A549 (cell line): Measurements from ENCODE around the gene BCL2L11. TPM values are rescaled to one million over a fixed set of nuclear protein-coding genes. Genes with fewer than 3 reads are reported as not detected.
A peak's percentile ranks its signal among the peaks of the same experiment; 100 is the strongest.

ENCODE experiments used
- ATAC-seq, 2 experiments: fragments of 200-7000 bp in 1 of 2; fragments of >200 bp in 1 of 2; cut with Nextera tagmentation in 1 of 2; cut with Tn5 transposase in 1 of 2; 3 replicates each; pipeline versions ENCODE4 v1.8.0 to v1.9.1; 2018 to 2020; ENCODE audit warnings: mild to moderate bottlenecking in 1 of 2, moderate library complexity in 1 of 2
- CTCF ChIA-PET: fragments of 300-600 bp; sonication (Branson Sonifier 250); formaldehyde crosslinking; extraction: SDS; loops from one replicate; lab custom pipeline; 2021; ENCODE audit warnings: antibody characterized with exemption, inconsistent platforms; lab: Yijun Ruan, JAX
- POLR2A ChIA-PET: fragments of 350-600 bp; formaldehyde crosslinking; extraction: SDS; loops from one replicate; lab custom pipeline; 2021; ENCODE audit warnings: antibody characterized with exemption, inconsistent platforms; lab: Yijun Ruan, JAX
- DNase-seq, 2 experiments: peaks; one replicate each; pipeline versions ENCODE4 v3.0.0 to v3.0.0-alpha.2; 2011 to 2016; ENCODE audit warnings: low read depth in 1 of 2, low spot score in 1 of 2
- FAIRE-seq: peaks from 2 replicates; lab custom pipeline; 2011; peaks lifted over from hg19 to GRCh38; lab: Jason Lieb, UNC
- H3K27ac ChIP-seq, 2 experiments: fragments of >200 bp; sonication (Bioruptor Twin); formaldehyde crosslinking; 3 replicates each; pipeline ENCODE4 v1.5.1; 2016 to 2017
- H3K4me1 ChIP-seq: fragments of >200 bp; sonication (Bioruptor Twin); formaldehyde crosslinking; 3 replicates; pipeline ENCODE4 v1.6.1; 2016
- H3K4me2 ChIP-seq: fragments of >200 bp; sonication (Bioruptor Twin); formaldehyde crosslinking; 3 replicates; pipeline ENCODE4 v1.6.1; 2016
- H3K4me3 ChIP-seq: fragments of >200 bp; sonication (Bioruptor Twin); formaldehyde crosslinking; 3 replicates; pipeline ENCODE4 v1.5.1; 2016
- H3K9me3 ChIP-seq: fragments of >200 bp; sonication (Bioruptor Twin); formaldehyde crosslinking; 3 replicates; pipeline ENCODE4 v1.6.1; 2016
- BHLHE40 ChIP-seq: IDR thresholded peaks from 2 replicates; pipeline ENCODE4 v1.6.1; 2012; ENCODE audit warnings: low read depth, low read length, inconsistent platforms
- CBX2 ChIP-seq: fragments of 200-600 bp; sonication (generic); IDR thresholded peaks from 2 replicates; pipeline ENCODE4 v1.6.1; 2016; ENCODE audit warnings: low read depth, mild to moderate bottlenecking, borderline replicate concordance
- CHD2 ChIP-seq: fragments of 150-350 bp; IDR thresholded peaks from 2 replicates; pipeline ENCODE4 v1.6.1; 2014; ENCODE audit warnings: low read length; ENCODE audit not compliant: partially characterized antibody
- CHD4 ChIP-seq: fragments of 200-600 bp; sonication (generic); IDR thresholded peaks from 2 replicates; pipeline ENCODE4 v1.6.1; 2016; ENCODE audit warnings: antibody characterized with exemption, mild to moderate bottlenecking, borderline replicate concordance
- EHF ChIP-seq: fragments of 250-450 bp; sonication (Bioruptor Pico); IDR thresholded peaks from 2 replicates; pipeline ENCODE4 v1.5.0; 2020; ENCODE audit warnings: mild to moderate bottlenecking
- EHMT2 ChIP-seq: fragments of 200-600 bp; sonication (generic); IDR thresholded peaks from 2 replicates; pipeline ENCODE4 v1.6.1; 2016; ENCODE audit warnings: antibody characterized with exemption, low read depth, mild to moderate bottlenecking, moderate library complexity
- HDAC2 ChIP-seq: fragments of 200-600 bp; sonication (generic); IDR thresholded peaks from 2 replicates; pipeline ENCODE4 v1.6.1; 2016
- HES2 ChIP-seq: fragments of >200 bp; sonication (Bioruptor Twin); formaldehyde crosslinking; IDR thresholded peaks from 2 replicates; pipeline ENCODE4 v1.6.1; 2016
- HOXA7 ChIP-seq: fragments of 250-450 bp; sonication (Bioruptor Pico); IDR thresholded peaks from 2 replicates; pipeline ENCODE4 v1.5.0; 2020; ENCODE audit warnings: mild to moderate bottlenecking, moderate library complexity
- HOXB5 ChIP-seq: fragments of 250-450 bp; sonication (Bioruptor Pico); IDR thresholded peaks from 2 replicates; pipeline ENCODE4 v1.5.0; 2020; ENCODE audit warnings: mild to moderate bottlenecking, moderate library complexity
- KDM5A ChIP-seq: fragments of 200-600 bp; sonication (generic); IDR thresholded peaks from 2 replicates; pipeline ENCODE4 v1.6.1; 2016; ENCODE audit warnings: antibody characterized with exemption, mild to moderate bottlenecking
- MYC ChIP-seq: IDR thresholded peaks from 2 replicates; pipeline ENCODE4 v1.6.1; 2012; ENCODE audit warnings: mild to moderate bottlenecking, inconsistent platforms, low read length, improper control_type of control experiment, borderline replicate concordance
- NFE2L2 ChIP-seq: fragments of 150-350 bp; conservative IDR thresholded peaks from 2 replicates; pipeline ENCODE4 v1.6.1; 2014; ENCODE audit warnings: low read length
- NPAS2 ChIP-seq: fragments of 250-450 bp; sonication (Bioruptor Pico); IDR thresholded peaks from 2 replicates; pipeline ENCODE4 v1.8.0; 2022; ENCODE audit warnings: mild to moderate bottlenecking, moderate library complexity, borderline replicate concordance
- PHF8 ChIP-seq: fragments of 200-600 bp; sonication (generic); IDR thresholded peaks from 2 replicates; pipeline ENCODE4 v1.6.1; 2016; ENCODE audit warnings: low read depth, mild to moderate bottlenecking, antibody characterized with exemption, moderate library complexity, borderline replicate concordance
- POLR2AphosphoS2 ChIP-seq: conservative IDR thresholded peaks from 2 replicates; pipeline ENCODE4 v1.6.1; 2012; ENCODE audit warnings: low read length, improper control_type of control experiment, inconsistent platforms
- RAD21 ChIP-seq, 2 experiments: fragments of >200 bp in 1 of 2; sonication (Bioruptor Twin) in 1 of 2; formaldehyde crosslinking in 1 of 2; IDR thresholded peaks in 1 of 2; conservative IDR thresholded peaks in 1 of 2; 2 replicates in 1 of 2; 3 replicates in 1 of 2; pipeline ENCODE4 v1.6.1; 2012 to 2018; ENCODE audit warnings: inconsistent platforms in 1 of 2
- RFX5 ChIP-seq: fragments of 450-650 bp; IDR thresholded peaks from 2 replicates; pipeline ENCODE4 v1.7.1; 2014; ENCODE audit warnings: antibody characterized with exemption, mild to moderate bottlenecking, moderate library complexity
- RNF2 ChIP-seq: fragments of 200-600 bp; sonication (generic); IDR thresholded peaks from 2 replicates; pipeline ENCODE4 v1.6.1; 2016; ENCODE audit warnings: low read depth, mild to moderate bottlenecking, antibody characterized with exemption, moderate library complexity, borderline replicate concordance
- SMC3 ChIP-seq: fragments of >200 bp; sonication (Bioruptor Twin); formaldehyde crosslinking; IDR thresholded peaks from 3 replicates; pipeline ENCODE4 v1.6.1; 2018; ENCODE audit warnings: inconsistent platforms
- WGBS: methylation state at CpG from one replicate; pipeline ENCODE4 v1.1.6; 2017; ENCODE audit errors: missing lambda C conversion rate; 5-methylcytosine and 5-hydroxymethylcytosine counted together
- polyA plus RNA-seq, 4 experiments: library from polyadenylated mRNA; depleted of rRNA in 3 of 4; stranded (reverse); fragments of >200 nt; fragmentation: RNase III in 1 of 4; extraction: RNeasy Plus Mini Kit Qiagen cat#74134 plus additional on column Dnase treatment in 1 of 4; gene quantifications; 2 replicates in 3 of 4; 3 replicates in 1 of 4; pipeline ENCODE4 v1.2.3, GENCODE V29; 2011 to 2017
- TF ChIP-seq, protein P1 (sequence below): fragments of >200 bp; sonication (Bioruptor Twin); formaldehyde crosslinking; IDR thresholded peaks from 3 replicates; pipeline ENCODE4 v1.6.1; 2016
- TF ChIP-seq, protein P2 (sequence below): fragments of 450-650 bp; IDR thresholded peaks from 2 replicates; pipeline ENCODE4 v1.6.1; 2014; ENCODE audit warnings: antibody characterized with exemption
- TF ChIP-seq, protein P3 (sequence below): fragments of 150-350 bp; IDR thresholded peaks from 2 replicates; pipeline ENCODE4 v1.6.1; 2014; ENCODE audit warnings: low read depth, mild to moderate bottlenecking, low read length

BCL2L11 gene
- polyA plus RNA-seq, 2 of the 4 experiments (the other 2 are of a cell fraction): 7.4 to 14.5 TPM

GRCh38 chr2:111200333-111200881 is 79.7 kb downstream of the BCL2L11 start:
- FAIRE-seq (no peak), ATAC-seq (peak in 1 of 2 experiments; percentile 62; a peak in 3 of 6 replicates)

GRCh38 chr2:111201214-111201613 is 80.5 kb downstream of the BCL2L11 start:
- ATAC-seq (no peak), FAIRE-seq (no peak), DNase-seq (no peak)
- no peak overlapping the region for H3K27ac ChIP-seq
- H3K4me2 ChIP-seq: no peak overlapping the region
- no peaks in the 10 kb centered on the region for H3K4me1 ChIP-seq
- no peaks in the 10 kb centered on the region for H3K9me3 ChIP-seq
- WGBS: 95% methylated on average over 4 of the region's 4 CpGs
- no peak for TF ChIP-seq CBX2
- no peak for TF ChIP-seq RFX5
- TF ChIP-seq, protein P1, sequence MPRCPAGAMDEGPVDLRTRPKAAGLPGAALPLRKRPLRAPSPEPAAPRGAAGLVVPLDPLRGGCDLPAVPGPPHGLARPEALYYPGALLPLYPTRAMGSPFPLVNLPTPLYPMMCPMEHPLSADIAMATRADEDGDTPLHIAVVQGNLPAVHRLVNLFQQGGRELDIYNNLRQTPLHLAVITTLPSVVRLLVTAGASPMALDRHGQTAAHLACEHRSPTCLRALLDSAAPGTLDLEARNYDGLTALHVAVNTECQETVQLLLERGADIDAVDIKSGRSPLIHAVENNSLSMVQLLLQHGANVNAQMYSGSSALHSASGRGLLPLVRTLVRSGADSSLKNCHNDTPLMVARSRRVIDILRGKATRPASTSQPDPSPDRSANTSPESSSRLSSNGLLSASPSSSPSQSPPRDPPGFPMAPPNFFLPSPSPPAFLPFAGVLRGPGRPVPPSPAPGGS: no peak
- no peak for TF ChIP-seq BHLHE40
- TF ChIP-seq NFE2L2: no peak
- no peak overlapping the region for H3K4me3 ChIP-seq
- ChIA-PET POLR2A (no interaction called here), CTCF (interaction anchor here (1.0 kb wide), 1 partner anchor 16 kb away, joined by 3 read pairs; no protein-coding TSS in a partner anchor)

More at GRCh38 chr2:111200333-111200881, 79.7 kb downstream of the BCL2L11 start:
- TF ChIP-seq RAD21 (conservative IDR thresholded peaks at IDR 0.05 in 1 of 2, IDR thresholded peaks at IDR 0.05 in 1 of 2) (0 out of 5 replicates have a peak, but pooled peaks of 1 of the 2 experiments have one; percentile 2), KDM5A (no peak)
- ChIA-PET CTCF (interaction anchor here (1.0 kb wide), 1 partner anchor 16 kb away, joined by 3 read pairs; no protein-coding TSS in a partner anchor), POLR2A (interaction anchor here (1.1 kb wide), 1 partner anchor 15 kb away, joined by 3 read pairs; no protein-coding TSS in a partner anchor)
- Histone ChIP-seq H3K4me1 (no peaks in the 10 kb centered on the region), H3K27ac (no peak overlapping the region), H3K4me2 (no peak overlapping the region), H3K4me3 (no peak overlapping the region), H3K9me3 (no peaks in the 10 kb centered on the region)
- 92% methylated on average over 7 of the region's 11 CpGs for WGBS
- DNase-seq: no peak

DNA sequence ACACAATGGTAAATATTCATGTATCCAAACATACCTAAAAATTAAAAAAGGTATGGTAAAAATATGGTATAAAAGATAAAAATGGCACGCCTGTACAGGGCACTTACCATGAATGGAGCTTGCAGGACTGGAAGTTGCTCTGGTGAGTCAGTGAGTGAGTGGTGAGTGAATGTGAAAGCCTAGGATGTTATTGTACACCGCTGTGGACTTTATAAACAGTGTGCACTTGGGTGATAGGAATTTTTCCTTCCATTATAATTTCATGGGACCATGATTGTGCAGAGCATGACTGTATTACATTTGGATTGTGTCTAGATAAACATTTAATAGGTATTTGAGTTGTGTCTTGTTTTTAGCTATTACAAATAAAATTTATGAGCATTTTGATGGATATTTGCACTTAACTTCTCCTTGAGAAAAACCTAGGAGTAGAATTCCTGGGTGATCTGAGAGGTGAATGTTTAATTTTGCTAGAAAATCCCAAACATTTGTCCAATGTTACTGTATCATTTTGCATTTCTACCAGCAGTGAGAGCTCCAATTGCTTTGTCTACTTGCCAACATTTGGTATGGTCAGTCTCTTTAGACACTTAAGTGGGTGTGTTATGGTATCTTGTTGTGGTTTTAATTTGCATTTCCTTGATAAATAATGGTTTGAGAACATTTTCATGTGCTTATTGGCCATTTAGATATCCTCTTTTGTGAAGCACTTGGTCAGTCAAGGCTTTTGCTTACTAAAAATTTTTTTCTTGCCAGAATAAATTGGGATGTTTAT is 81.7 kb downstream of the BCL2L11 start:
- Histone ChIP-seq H3K4me2 (no peak overlapping the region), H3K4me3 (no peak overlapping the region), H3K4me1 (no peaks in the 10 kb centered on the region)
- POLR2A ChIA-PET: no interaction called here
- TF ChIP-seq EHF (CRISPR knock-in tag) (no peak), RFX5 (no peak), CHD4 (no peak), SMC3 (no peak), KDM5A (no peak), POLR2AphosphoS2 (no peak), PHF8 (no peak), RAD21 (conservative IDR thresholded peaks at IDR 0.05 in 1 of 2, IDR thresholded peaks at IDR 0.05 in 1 of 2) (no peak), MYC (no peak), RNF2 (no peak), NPAS2 (no peak), HDAC2 (no peak), NFE2L2 (no peak), CHD2 (no peak), HOXB5 (CRISPR knock-in tag) (no peak), HOXA7 (CRISPR knock-in tag) (no peak), EHMT2 (no peak), HES2 (no peak)
- TF ChIP-seq, protein P2, sequence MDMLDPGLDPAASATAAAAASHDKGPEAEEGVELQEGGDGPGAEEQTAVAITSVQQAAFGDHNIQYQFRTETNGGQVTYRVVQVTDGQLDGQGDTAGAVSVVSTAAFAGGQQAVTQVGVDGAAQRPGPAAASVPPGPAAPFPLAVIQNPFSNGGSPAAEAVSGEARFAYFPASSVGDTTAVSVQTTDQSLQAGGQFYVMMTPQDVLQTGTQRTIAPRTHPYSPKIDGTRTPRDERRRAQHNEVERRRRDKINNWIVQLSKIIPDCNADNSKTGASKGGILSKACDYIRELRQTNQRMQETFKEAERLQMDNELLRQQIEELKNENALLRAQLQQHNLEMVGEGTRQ: no peak
- TF ChIP-seq, protein P3, sequence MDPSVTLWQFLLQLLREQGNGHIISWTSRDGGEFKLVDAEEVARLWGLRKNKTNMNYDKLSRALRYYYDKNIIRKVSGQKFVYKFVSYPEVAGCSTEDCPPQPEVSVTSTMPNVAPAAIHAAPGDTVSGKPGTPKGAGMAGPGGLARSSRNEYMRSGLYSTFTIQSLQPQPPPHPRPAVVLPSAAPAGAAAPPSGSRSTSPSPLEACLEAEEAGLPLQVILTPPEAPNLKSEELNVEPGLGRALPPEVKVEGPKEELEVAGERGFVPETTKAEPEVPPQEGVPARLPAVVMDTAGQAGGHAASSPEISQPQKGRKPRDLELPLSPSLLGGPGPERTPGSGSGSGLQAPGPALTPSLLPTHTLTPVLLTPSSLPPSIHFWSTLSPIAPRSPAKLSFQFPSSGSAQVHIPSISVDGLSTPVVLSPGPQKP: no peak
- TF ChIP-seq, all 56 proteins: peak for 0
- no peak overlapping the region for H3K27ac ChIP-seq
- CTCF ChIA-PET: no interaction called here
- ATAC-seq (no peak), DNase-seq (no peak), FAIRE-seq (no peak)
- H3K9me3 ChIP-seq: no peaks in the 10 kb centered on the region
- WGBS: 89% methylated on average over 2 of the region's 2 CpGs
